Measurements from ENCODE around the gene NPAS1. TPM values are rescaled to one million over a fixed set of nuclear protein-coding genes. Genes with fewer than 3 reads are reported as not detected.

NPAS1 gene
- total and polyA plus RNA-seq, 2 of the 13 experiments (the other 11 are each of a cell fraction or from before 2014, with no cell fraction given) = 0.35 to 2.9 TPM

DNA sequence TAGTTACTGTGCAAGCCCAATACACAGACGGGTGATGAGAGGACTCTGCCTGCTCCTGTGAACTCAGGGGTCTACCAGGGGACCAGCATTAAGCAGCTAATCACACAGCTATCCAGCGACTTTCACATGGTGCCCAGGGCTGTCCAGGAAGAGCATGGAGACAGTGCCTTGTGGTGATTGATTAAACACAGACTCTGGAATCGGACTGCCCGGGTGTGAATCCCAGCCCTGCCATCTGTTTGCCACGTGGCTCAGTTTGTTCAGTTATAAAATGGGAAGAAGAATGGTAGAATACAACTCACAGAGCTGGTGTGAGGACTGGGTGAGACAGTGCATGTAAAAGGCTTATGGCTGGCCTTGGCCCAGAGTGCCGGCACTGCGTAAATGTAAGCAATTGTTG, 42.1 kb upstream of the NPAS1 start:
- 95% methylated on average over 6 of the region's 7 CpGs for WGBS (ENCODE audit: low lambda C conversion rate)
- in situ Hi-C loops (cut with HindIII; ENCODE audit: extremely low pct_ligation_motif_present, low pct_unique_long_range_greater_than_20kb) = no loop called here
- CTCF ChIA-PET (ENCODE audit: low intra/inter-chr PET ratio, low total read pairs) = no interaction called here
- Histone ChIP-seq H3K9ac (ENCODE audit: insufficient read depth, low read depth, low read length) (no peak overlapping the region), H3K4me3 (replicated peaks in 1 of 3; ENCODE audit: insufficient read depth in 1 of 3, low read depth in 2 of 3, low read length in 3 of 3) (no peak overlapping the region), H3K4me2 (ENCODE audit: low read depth, low read length) (no peak overlapping the region), H3K36me3 (replicated peaks in 1 of 2; ENCODE audit: control insufficient read depth in 1 of 2, insufficient read depth in 2 of 2, low read length in 2 of 2) (peaks cover 11 to 28% of the 10 kb centered on the region in 2 experiments; a peak in 4 of 5 replicates), H3K27ac (ENCODE audit: extremely low read length, insufficient read depth, low read length) (no peak overlapping the region), H3K4me1 (ENCODE audit: insufficient read depth, low read length) (peaks cover 45% of the 10 kb centered on the region), H3K9me3 (ENCODE audit: low read length) (no peaks in the 10 kb centered on the region), H2AFZ (ENCODE audit: low read length) (no peak overlapping the region), H4K20me1 (ENCODE audit: insufficient read depth, low read length) (no peaks in the 10 kb centered on the region), H3K79me2 (ENCODE audit: insufficient read depth, low read length) (peaks cover 17% of the 10 kb centered on the region), H3K27me3 (ENCODE audit: control insufficient read depth in 1 of 2, insufficient read depth in 2 of 2, low read length in 2 of 2) (no peaks in the 10 kb centered on the region)
- FAIRE-seq (no peak), DNase-seq (ENCODE audit: low spot score) (no peak), ATAC-seq (no peak)
- TF ChIP-seq MAX (IDR thresholded peaks at IDR 0.05) (no peak), ZNF629 (CRISPR knock-in tag; conservative IDR thresholded peaks at IDR 0.05) (peak; percentile 57)
- intact Hi-C loops (cut with micrococcal nuclease; ENCODE audit: unreplicated experiment) = no loop called here
- POLR2A ChIA-PET = no interaction called here
- BruUV-seq (replicated peaks) = no TSS peak

GRCh38 chr19:46978171-46978869, 41.3 kb upstream of the NPAS1 start:
- ChIA-PET CTCF (ENCODE audit: low intra/inter-chr PET ratio, low total read pairs) (no interaction called here), POLR2A (interaction anchor here (0.7 kb wide), 1 partner anchor 40 kb away, joined by 4 read pairs; no protein-coding TSS in a partner anchor)
- TF ChIP-seq, protein P1, sequence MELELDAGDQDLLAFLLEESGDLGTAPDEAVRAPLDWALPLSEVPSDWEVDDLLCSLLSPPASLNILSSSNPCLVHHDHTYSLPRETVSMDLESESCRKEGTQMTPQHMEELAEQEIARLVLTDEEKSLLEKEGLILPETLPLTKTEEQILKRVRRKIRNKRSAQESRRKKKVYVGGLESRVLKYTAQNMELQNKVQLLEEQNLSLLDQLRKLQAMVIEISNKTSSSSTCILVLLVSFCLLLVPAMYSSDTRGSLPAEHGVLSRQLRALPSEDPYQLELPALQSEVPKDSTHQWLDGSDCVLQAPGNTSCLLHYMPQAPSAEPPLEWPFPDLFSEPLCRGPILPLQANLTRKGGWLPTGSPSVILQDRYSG (CRISPR knock-in tag; IDR thresholded peaks at IDR 0.05) = no peak
- no peak for TF ChIP-seq THAP11 (CRISPR knock-in tag; IDR thresholded peaks at IDR 0.05)
- TF ChIP-seq RARG (CRISPR knock-in tag; IDR thresholded peaks at IDR 0.05; ENCODE audit: low read depth) = no peak
- TF ChIP-seq HNRNPL (IDR thresholded peaks at IDR 0.05; ENCODE audit: low read depth, low read length) = peak; percentile 68
- no peak for TF ChIP-seq BORCS8-MEF2B (CRISPR knock-in tag; IDR thresholded peaks at IDR 0.05)
- no peak for TF ChIP-seq ZNF503 (CRISPR knock-in tag; IDR thresholded peaks at IDR 0.05)
- TF ChIP-seq ZNF619 (CRISPR knock-in tag; IDR thresholded peaks at IDR 0.05) = no peak
- no peak for TF ChIP-seq PHF20 (CRISPR knock-in tag; IDR thresholded peaks at IDR 0.05)
- no peak for TF ChIP-seq ZBTB10 (CRISPR knock-in tag; IDR thresholded peaks at IDR 0.05; ENCODE audit: borderline replicate concordance)

More at GRCh38 chr19:46978171-46978869, 41.3 kb upstream of the NPAS1 start:
- Histone ChIP-seq H3K9me3 (ENCODE audit: low read length) (no peaks in the 10 kb centered on the region), H3K36me3 (replicated peaks in 1 of 2; ENCODE audit: control insufficient read depth in 1 of 2, insufficient read depth in 2 of 2, low read length in 2 of 2) (peaks cover 10 to 28% of the 10 kb centered on the region in 2 experiments; a peak in 4 of 5 replicates), H3K27me3 (ENCODE audit: control insufficient read depth in 1 of 2, insufficient read depth in 2 of 2, low read length in 2 of 2) (no peaks in the 10 kb centered on the region), H3K79me2 (ENCODE audit: insufficient read depth, low read length) (peaks cover 17% of the 10 kb centered on the region), H3K4me3 (replicated peaks in 1 of 3; ENCODE audit: insufficient read depth in 1 of 3, low read depth in 2 of 3, low read length in 3 of 3) (no peak overlapping the region), H3K4me1 (ENCODE audit: insufficient read depth, low read length) (peaks cover 49% of the 10 kb centered on the region), H4K20me1 (ENCODE audit: insufficient read depth, low read length) (no peaks in the 10 kb centered on the region), H2AFZ (ENCODE audit: low read length) (no peak overlapping the region), H3K27ac (ENCODE audit: extremely low read length, insufficient read depth, low read length) (no peak overlapping the region), H3K9ac (ENCODE audit: insufficient read depth, low read depth, low read length) (no peak overlapping the region), H3K4me2 (ENCODE audit: low read depth, low read length) (no peak overlapping the region)
- WGBS (ENCODE audit: low lambda C conversion rate) = 92% methylated on average over 5 of the region's 5 CpGs
- in situ Hi-C loops (cut with HindIII; ENCODE audit: extremely low pct_ligation_motif_present, low pct_unique_long_range_greater_than_20kb) (no loop called here), intact Hi-C loops (cut with micrococcal nuclease; ENCODE audit: unreplicated experiment) (no loop called here)
- no TSS peak for BruUV-seq (replicated peaks)
- FAIRE-seq (no peak), DNase-seq (ENCODE audit: low spot score) (no peak), ATAC-seq (no peak)
